Measurements from ENCODE around the gene HDDC2.

DNA sequence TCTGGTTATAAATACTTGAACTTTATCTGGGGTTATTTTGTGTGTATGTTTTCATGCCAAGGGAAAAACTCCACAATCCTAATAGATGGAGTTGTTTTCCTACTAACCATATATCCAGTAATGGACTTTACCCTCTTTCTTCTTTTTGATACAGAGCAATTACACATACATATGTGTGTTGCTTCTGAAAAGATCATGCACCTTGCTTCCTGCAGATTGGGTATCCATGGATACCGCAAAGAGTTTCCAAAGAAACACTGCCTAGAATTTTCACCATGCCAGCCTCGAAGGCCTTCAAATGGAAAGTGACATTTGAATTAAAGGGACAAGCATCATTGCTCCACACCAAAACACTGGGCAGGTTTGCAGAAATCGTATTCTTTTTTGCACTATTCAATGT is 26.8 kb downstream of the HDDC2 start:
- TF ChIP-seq, protein P1, sequence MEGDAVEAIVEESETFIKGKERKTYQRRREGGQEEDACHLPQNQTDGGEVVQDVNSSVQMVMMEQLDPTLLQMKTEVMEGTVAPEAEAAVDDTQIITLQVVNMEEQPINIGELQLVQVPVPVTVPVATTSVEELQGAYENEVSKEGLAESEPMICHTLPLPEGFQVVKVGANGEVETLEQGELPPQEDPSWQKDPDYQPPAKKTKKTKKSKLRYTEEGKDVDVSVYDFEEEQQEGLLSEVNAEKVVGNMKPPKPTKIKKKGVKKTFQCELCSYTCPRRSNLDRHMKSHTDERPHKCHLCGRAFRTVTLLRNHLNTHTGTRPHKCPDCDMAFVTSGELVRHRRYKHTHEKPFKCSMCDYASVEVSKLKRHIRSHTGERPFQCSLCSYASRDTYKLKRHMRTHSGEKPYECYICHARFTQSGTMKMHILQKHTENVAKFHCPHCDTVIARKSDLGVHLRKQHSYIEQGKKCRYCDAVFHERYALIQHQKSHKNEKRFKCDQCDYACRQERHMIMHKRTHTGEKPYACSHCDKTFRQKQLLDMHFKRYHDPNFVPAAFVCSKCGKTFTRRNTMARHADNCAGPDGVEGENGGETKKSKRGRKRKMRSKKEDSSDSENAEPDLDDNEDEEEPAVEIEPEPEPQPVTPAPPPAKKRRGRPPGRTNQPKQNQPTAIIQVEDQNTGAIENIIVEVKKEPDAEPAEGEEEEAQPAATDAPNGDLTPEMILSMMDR (IDR thresholded peaks at IDR 0.05): no peak
- no peak for TF ChIP-seq POLR2A (IDR thresholded peaks at IDR 0.05)
